ENCODE measurements around the gene RRM2. TPM values are rescaled to one million over a fixed set of nuclear protein-coding genes. Genes with fewer than 3 reads are reported as not detected.
A peak's percentile ranks its signal among the peaks of the same experiment; 100 is the strongest.

The RRM2 gene
- total RNA-seq, 1 experiment from 2014 or later = 163 TPM

DNA sequence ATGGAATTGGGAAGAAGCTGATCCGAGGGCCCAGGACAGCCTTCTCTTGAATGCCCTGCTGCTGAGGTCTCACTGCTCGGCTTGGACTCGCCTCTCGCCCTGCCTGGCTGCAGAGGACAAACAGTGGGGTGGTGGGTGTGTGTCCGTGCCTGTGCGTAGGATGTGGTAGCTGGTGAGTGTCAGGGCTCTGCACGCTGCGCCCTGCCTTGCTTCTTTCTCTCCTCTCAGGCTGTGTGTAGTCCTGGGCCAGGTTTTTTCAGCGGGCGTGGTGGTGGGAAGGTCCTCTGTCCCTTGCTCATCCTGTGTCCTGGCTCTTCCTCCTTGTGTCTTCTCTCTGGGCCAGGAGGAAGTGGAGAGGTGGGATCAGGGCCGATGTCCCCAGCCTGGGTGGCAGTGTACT lies 44.8 kb downstream of the RRM2 start:
- no peak overlapping the region for H2BK5ac ChIP-seq (ENCODE audit: insufficient read length, low read length)
- no peak overlapping the region for H2BK120ac ChIP-seq (ENCODE audit: low read depth, low read length, poor library complexity, severe bottlenecking)
- H2BK15ac ChIP-seq (ENCODE audit: low read depth, low read length) = no peak overlapping the region
- no peaks in the 10 kb centered on the region for H3K79me1 ChIP-seq (ENCODE audit: insufficient read depth, low read depth, low read length, poor library complexity, severe bottlenecking)
- no peaks in the 10 kb centered on the region for H3K23me2 ChIP-seq (ENCODE audit: insufficient read length, low read depth, low read length, poor library complexity, severe bottlenecking)
- H3K18ac ChIP-seq (ENCODE audit: insufficient read length, low read depth, low read length) = no peak overlapping the region
- no peaks in the 10 kb centered on the region for H3K79me2 ChIP-seq (ENCODE audit: insufficient read depth, low read length)
- H2AFZ ChIP-seq (ENCODE audit: low read length) = no peak overlapping the region
- DNase-seq = no peak
- H3K14ac ChIP-seq (ENCODE audit: insufficient read depth, low read length) = 0 out of 2 replicates have a peak overlapping the region, but pooled peaks have one; percentile 12
- no peak overlapping the region for H3K23ac ChIP-seq (ENCODE audit: insufficient read length, low read depth, low read length)
- H3K4me3 Mint-ChIP-seq = no peak overlapping the region
- no peaks in the 10 kb centered on the region for H3K27me3 ChIP-seq (ENCODE audit: insufficient read depth, low read length)
- H4K5ac ChIP-seq (ENCODE audit: insufficient read length, low read depth, low read length) = no peak overlapping the region
- no peak overlapping the region for H3K4me2 ChIP-seq (ENCODE audit: insufficient read depth, insufficient read length, low read length)
- H3K4ac ChIP-seq (ENCODE audit: low read depth, low read length) = no peak overlapping the region
- no peaks in the 10 kb centered on the region for H3K9me3 Mint-ChIP-seq
- no peak overlapping the region for H4K91ac ChIP-seq (ENCODE audit: insufficient read length, low read depth, low read length)
- no peak overlapping the region for H3K56ac ChIP-seq (ENCODE audit: insufficient read length, low read depth, low read length)
- H2AK5ac ChIP-seq (ENCODE audit: insufficient read length, low read length) = no peak overlapping the region
- no peak overlapping the region for H4K8ac ChIP-seq (replicated peaks; ENCODE audit: insufficient read length, low read depth, low read length)
- no peak overlapping the region for H3T11ph ChIP-seq (ENCODE audit: low read length)
- peaks cover 0 to 20% (median 3%) of the 10 kb centered on the region in 3 experiments; a peak in 6 of 7 replicates for H3K36me3 Mint-ChIP-seq (ENCODE audit: insufficient read depth in 1 of 3, low read depth in 3 of 3)
- WGBS (ENCODE audit: extremely low coverage, insufficient read length, low lambda C conversion rate) = no CpG with 5 or more reads among the region's 11 CpGs
- no peaks in the 10 kb centered on the region; the same call in 1 of the 2 replicates for H3K27me3 Mint-ChIP-seq (ENCODE audit: low read depth)
- H3K27ac ChIP-seq (ENCODE audit: insufficient read length, low read depth, low read length) = no peak overlapping the region
- no peak overlapping the region for H2BK20ac ChIP-seq (ENCODE audit: low read depth, low read length, poor library complexity, severe bottlenecking)
- H3K4me1 Mint-ChIP-seq = peaks cover 10 to 14% of the 10 kb centered on the region in 2 experiments
- no peak overlapping the region for H2BK12ac ChIP-seq (ENCODE audit: insufficient read length, low read depth, low read length)
- peaks cover 5% of the 10 kb centered on the region for H4K20me1 ChIP-seq (ENCODE audit: control insufficient read depth, insufficient read depth, insufficient read length)
- peak overlapping the region in 2 of 3 experiments; percentile 17 to 20; a peak in 1 of 7 replicates for H3K27ac Mint-ChIP-seq
- H3K9me3 ChIP-seq (ENCODE audit: control insufficient read depth, low read depth, low read length) = no peaks in the 10 kb centered on the region
- H3K9ac ChIP-seq (ENCODE audit: extremely low read depth, insufficient read length, low read length) = no peak overlapping the region
- TF ChIP-seq, protein P1, sequence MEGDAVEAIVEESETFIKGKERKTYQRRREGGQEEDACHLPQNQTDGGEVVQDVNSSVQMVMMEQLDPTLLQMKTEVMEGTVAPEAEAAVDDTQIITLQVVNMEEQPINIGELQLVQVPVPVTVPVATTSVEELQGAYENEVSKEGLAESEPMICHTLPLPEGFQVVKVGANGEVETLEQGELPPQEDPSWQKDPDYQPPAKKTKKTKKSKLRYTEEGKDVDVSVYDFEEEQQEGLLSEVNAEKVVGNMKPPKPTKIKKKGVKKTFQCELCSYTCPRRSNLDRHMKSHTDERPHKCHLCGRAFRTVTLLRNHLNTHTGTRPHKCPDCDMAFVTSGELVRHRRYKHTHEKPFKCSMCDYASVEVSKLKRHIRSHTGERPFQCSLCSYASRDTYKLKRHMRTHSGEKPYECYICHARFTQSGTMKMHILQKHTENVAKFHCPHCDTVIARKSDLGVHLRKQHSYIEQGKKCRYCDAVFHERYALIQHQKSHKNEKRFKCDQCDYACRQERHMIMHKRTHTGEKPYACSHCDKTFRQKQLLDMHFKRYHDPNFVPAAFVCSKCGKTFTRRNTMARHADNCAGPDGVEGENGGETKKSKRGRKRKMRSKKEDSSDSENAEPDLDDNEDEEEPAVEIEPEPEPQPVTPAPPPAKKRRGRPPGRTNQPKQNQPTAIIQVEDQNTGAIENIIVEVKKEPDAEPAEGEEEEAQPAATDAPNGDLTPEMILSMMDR (conservative IDR thresholded peaks at IDR 0.05) = no peak
- H3K4me1 ChIP-seq (ENCODE audit: insufficient read depth, low read length) = no peaks in the 10 kb centered on the region
